NAMALWA (cell line): ENCODE data around the gene HIF1A.
"Not testable (repeated sequence)": the region's sequence is repeated elsewhere in the genome, so short reads cannot be mapped to it uniquely, and the experiment has no call there.

Experiments used
- DNase-seq: peaks from one replicate; pipeline ENCODE4 v3.0.0-alpha.2; 2015; ENCODE audit warnings: low spot score

Gene HIF1A

GRCh38 chr14:61673305-61673704 is 22.0 kb upstream of the HIF1A start:
- DNase-seq = no peak

- no peak for DNase-seq
These were observed 20.0 kb upstream of the HIF1A start for GRCh38 chr14:61675291-61675690.

GRCh38 chr14:61677479-61677878 is 17.8 kb upstream of the HIF1A start:
- no peak for DNase-seq

- DNase-seq = no peak
These were observed 16.3 kb upstream of the HIF1A start for GRCh38 chr14:61678975-61679374.

GRCh38 chr14:61681413-61681812 is 13.9 kb upstream of the HIF1A start:
- DNase-seq = no peak

GRCh38 chr14:61683108-61683507 is 12.2 kb upstream of the HIF1A start:
- DNase-seq = no peak

GRCh38 chr14:61690039-61690438 is 5.3 kb upstream of the HIF1A start:
- DNase-seq = no peak

GRCh38 chr14:61690982-61691381 is 4.3 kb upstream of the HIF1A start:
- DNase-seq = no peak

GRCh38 chr14:61691495-61691894 is 3.8 kb upstream of the HIF1A start:
- DNase-seq = no peak

GRCh38 chr14:61694039-61694438 is 1.3 kb upstream of the HIF1A start:
- no peak for DNase-seq

- peak; percentile 35 for DNase-seq
These were observed 598 bp downstream of the HIF1A start for GRCh38 chr14:61695695-61696527.

- DNase-seq = no peak
These were observed 1.5 kb downstream of the HIF1A start for GRCh38 chr14:61696753-61697318.

- peak; percentile 26 for DNase-seq
These were observed 3.1 kb downstream of the HIF1A start for GRCh38 chr14:61698206-61698980.

GRCh38 chr14:61699027-61699426 is 3.7 kb downstream of the HIF1A start:
- peak; percentile 20 for DNase-seq

- DNase-seq = no peak
These were observed 5.0 kb downstream of the HIF1A start for GRCh38 chr14:61700104-61700886.

GRCh38 chr14:61701946-61702345 is 6.6 kb downstream of the HIF1A start:
- DNase-seq = no peak

GRCh38 chr14:61703342-61704129 is 8.2 kb downstream of the HIF1A start:
- no peak for DNase-seq

- no peak for DNase-seq
These were observed 9.2 kb downstream of the HIF1A start for GRCh38 chr14:61704554-61704953.

- no peak for DNase-seq
These were observed 9.7 kb downstream of the HIF1A start for GRCh38 chr14:61705017-61705416.

- DNase-seq = no peak
These were observed 10.9 kb downstream of the HIF1A start for GRCh38 chr14:61706096-61706690.

- not testable (repeated sequence) for DNase-seq
These were observed 12.5 kb downstream of the HIF1A start for GRCh38 chr14:61707774-61708173.
